GM18519 (cell line): ENCODE data around the gene ANXA3.
"Not testable (repeated sequence)": the region's sequence is repeated elsewhere in the genome, so short reads cannot be mapped to it uniquely, and the experiment has no call there.

Experiments
- ATAC-seq: cut with Tn5 transposase; IDR thresholded peaks from one replicate; pipeline ENCODE4 v1.9.1; 2021; ENCODE audit warnings: mild to moderate bottlenecking, moderate library complexity; ENCODE audit not compliant: unreplicated experiment, low FRiP score

Gene ANXA3

DNA sequence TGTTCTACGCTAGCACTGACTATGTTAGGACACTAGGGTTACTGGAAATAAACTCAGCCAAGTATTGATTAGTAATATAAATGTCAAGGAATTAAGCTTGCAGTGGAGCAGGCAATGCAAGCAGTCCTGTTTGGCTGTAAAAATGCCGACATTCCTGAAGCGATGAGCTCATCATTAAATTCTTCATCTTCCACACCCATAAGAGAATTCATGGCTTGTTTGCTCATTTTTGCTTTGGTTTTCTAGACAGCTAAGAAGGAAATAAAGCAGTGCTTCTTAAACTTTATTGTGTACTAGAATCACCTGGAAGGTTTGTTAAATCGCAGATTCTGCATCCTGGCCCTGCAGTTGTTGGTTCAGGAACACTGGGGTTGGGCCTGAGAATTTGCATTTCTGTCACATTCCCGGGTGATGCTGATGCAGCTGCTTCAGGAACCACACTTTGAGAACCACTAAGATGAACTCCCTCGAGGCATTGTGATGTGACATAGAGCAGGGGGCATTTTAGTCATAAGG lies 17.8 kb downstream of the ANXA3 start:
- ATAC-seq: no peak

DNA sequence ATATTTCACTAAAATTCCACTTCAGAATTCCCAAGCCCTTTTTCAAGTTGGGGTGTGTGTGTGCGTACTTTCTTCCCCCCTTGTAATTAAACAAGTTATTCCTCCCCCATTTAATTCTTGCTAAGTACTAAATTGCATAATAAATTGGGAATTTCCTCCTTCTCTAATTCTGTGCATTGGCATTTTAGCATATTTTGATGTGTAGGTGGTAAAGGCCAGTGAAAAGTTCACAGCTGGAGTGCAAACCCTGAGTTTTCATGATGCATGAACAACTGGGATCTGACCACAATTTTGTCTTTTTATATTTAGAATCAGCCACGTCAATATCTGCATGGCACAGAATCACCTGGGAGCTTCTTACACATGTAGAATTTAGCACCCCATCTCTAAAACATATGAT lies 18.5 kb downstream of the ANXA3 start:
- no peak for ATAC-seq

DNA sequence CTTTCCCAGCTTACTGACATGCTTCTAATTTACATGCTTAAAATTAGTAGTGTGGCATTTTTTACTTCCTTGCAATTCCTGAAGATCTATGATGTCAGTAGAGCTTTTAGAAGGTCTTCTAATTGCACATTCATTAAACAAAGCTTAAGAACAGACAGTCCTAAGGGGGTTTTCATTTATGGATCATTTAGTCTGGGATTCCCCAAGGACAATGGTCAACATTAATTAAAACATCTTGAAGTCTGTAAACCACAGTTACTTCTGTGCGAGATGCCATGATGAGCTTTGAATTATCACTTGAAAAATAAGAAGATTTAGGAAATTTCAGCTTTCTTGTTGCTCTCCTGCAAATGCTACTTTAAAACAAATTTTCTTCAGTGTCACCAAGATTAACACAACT lies 20.2 kb downstream of the ANXA3 start:
- no peak for ATAC-seq

DNA sequence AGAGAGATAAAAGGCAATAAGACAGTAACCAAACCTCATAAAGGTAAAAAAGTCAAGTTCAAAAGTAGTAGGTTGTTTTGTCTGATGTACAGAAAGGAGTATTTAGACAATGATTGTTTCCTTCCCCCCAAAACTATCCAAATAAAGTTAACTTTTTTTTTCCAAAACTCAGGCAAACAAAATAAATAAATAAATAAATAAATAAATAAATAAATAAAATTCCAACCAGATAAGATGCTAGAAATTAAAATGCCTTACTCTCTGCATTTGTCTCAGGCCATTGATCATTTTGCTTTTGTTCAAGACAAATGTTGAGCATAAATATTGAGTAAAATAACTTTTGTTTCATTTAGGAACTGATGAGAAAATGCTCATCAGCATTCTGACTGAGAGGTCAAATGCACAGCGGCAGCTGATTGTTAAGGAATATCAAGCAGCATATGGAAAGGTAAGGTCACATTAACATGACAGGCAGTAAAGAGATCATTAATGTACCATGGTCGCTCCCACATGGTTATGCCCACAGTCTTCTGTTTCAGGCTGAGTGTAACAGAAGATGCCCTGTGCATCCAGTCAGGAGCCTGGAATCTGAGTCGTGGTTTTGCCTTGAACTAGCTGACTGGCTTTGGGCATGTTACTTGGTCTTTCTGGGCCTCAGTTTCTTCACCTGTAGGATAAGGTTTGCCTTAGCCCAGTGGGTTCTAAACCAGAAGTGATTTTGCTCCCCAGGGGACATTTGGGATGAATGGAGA lies 27.3 kb downstream of the ANXA3 start:
- no peak for ATAC-seq

DNA sequence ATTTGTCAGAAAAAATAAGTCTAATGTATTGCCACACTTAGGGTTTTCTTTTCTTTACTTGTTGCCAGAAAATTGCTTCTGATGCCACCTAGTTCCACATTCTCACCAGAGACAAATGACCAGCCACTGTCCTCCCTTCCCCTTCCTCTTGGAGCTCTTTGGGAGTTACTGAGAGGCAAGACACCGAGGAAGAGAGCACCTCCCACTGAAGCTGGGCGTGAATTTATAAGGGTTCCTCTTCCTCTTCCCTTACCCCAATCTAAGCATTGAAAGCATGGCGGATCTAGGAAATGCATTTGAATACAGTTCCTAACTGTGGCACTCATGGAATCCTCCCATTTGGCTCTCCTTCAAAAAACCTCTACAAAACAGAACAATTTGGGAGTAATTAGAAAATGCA lies 30.0 kb downstream of the ANXA3 start:
- ATAC-seq: no peak

DNA sequence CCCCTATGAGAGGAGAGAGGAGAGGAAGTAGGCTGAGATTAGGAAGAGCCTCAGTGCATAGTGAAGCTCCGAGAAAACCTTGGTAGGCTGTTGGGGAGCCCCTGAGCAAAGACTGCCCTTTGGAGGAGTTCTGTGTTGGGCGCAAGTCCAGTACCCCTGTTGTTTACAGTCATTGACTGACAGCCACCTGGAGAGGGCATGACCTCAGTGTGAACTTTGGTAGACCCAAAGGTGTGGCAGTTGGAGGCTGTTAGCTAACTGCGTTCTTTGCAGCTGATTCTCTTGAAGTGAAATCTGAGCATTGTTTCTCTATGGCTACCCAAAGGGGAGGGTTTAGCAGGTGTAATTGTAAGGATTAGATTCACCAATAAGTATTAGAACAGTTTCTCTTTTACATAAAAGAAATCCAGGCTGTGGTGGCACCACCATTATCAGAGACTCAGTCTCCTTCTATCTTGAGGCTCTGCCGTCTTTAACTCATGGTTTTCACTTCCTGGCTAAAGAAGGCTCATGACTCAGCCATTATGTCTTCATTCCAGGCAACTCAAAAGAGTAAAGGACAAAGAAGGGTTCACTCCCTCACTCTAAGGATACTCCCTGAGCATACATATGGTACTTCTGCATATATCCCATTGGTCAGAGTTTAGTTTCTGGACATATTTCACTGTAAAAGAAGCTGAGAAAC lies 33.4 kb downstream of the ANXA3 start:
- no peak for ATAC-seq

DNA sequence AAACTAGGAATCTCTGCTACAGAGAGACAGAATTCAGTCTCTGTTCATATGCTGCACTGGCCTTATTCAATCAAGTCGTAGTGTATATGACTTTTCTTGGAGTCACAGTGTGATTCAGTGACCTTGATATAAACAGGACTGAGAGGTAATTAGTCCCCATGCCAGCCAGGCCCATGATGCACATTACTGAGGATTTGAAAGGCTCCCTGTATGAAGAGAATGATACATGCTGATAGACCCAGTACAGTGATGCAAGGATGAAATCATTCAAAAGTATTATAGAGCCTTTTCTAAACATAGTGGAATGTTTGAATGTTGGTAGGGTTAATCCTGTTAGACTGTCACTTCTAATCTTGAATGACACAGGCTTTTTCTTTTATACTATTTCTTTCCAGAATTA lies 34.1 kb downstream of the ANXA3 start:
- no peak for ATAC-seq

DNA sequence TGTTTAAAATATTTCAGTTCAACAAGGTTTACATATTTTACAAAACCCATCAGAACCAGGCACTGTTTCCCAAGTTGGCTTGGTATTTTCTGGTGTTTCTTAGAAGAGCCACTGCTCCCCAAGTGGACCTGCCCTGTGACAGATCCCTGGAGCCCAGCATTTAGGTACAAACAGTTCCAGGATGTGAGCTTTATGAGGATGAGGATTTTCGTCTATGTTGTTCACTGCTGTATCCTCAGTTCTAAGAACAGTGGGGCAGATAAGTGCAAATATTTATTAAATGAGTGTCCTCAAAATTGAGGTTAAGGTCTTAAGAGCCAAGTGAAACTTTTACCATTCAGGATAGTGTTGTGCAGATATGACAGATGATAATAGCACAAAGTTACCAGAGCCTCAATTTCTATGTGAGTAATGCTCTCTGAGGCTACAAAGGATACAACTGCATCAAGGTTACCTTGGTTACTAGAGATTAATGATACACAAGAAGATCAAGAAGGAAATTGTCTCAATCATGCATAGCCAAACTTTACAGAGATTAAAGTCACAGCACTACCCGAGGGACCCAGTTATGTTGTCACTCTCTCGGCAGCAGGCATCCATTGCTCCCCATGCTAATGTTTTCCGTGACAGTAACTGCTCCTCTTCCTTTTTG lies 37.5 kb downstream of the ANXA3 start:
- ATAC-seq: no peak

DNA sequence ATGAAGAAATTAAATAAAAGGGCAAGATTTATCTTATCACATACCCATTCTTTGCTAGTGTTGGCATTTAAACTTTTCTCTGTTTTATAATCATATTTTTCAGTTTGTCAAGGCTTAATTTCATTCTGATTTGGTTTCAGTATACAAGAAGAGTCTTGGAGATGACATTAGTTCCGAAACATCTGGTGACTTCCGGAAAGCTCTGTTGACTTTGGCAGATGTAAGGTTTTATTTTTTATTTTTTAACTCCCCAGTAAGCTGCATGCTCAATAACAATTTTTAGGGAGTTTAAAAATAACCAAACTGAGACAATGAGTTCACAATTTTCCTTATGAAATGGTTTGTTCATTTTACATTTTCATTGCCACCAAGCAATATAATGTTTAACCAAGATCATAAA lies 39.8 kb downstream of the ANXA3 start:
- ATAC-seq: no peak

DNA sequence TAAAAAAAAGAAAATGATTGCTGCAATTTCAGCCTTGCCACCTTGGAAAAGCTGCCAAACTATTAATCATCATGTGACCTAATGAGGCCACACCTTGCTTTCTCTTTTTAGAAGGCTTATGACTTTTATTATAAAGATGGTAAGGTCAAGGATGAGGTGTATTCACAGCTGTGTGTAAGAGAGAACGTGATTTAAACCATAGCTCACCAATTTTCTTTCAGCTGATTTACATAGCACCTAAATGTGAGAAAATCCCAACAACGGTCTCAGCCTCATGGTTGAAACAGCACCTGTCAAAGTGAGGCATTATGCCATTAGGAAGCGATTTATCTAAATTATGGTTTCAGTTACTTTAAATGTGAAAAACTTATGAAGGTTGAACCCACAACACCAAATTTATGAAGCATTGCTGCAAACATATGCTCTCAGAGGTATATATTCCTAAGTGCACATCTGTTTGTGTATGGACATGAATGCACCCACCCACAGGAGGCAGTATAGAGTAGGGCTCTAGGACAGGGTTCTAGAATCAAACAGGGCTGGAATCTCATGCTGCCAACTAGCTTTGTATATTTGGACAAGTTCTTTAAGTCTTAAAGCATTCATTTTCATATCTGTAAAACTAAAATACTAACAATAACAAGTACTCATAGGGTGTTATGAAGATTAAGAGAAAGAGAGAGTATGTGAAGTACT lies 40.7 kb downstream of the ANXA3 start:
- peak; percentile 53 for ATAC-seq

DNA sequence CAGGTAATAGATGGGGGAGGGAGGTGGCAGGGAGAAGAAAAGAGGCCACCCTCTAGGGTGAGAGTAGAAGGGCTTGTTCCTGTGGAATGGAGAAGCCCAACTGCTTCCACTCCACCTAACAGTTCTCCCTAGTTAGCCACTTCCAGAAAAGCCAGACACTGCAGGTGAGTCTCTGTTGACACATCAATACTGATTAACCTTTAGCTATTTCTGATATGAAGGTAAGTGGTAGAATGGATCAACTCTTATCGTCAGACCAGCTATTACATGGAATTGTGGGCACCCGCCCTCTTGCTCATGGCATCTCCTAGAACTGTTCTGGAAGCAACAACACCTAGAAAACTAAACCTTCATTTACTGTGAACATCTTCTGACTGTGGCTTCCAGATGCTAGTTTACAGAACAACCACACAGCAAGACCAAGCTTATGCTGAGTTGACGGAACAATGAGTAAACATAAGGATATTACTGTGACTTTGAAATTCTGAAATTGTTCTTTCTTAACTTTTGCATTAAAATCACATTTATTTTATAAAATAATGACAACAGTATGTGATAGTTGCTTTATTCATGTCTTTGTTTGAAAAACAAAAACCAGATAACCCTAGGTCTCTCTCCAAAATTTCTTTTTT lies 44.7 kb downstream of the ANXA3 start:
- no peak for ATAC-seq

DNA sequence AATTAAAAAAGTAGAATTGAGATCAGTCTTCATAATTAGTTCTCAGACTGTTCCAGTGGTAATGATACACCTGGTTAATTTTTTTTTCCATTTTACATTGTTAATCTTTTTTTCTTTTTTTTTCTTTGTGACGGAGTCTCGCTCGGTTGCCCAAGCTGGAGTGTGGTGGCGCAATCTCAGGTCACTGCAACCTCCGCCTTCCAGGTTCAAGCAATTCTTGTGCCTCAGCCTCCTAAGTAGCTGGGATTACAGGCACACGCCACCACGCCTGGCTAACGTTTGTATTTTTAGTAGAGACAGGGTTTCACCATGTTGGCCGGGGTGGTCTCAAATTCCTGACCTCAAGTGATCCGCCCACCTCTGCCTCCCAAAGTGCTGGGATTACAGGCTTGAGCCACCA lies 46.9 kb downstream of the ANXA3 start:
- ATAC-seq: not testable (repeated sequence)

DNA sequence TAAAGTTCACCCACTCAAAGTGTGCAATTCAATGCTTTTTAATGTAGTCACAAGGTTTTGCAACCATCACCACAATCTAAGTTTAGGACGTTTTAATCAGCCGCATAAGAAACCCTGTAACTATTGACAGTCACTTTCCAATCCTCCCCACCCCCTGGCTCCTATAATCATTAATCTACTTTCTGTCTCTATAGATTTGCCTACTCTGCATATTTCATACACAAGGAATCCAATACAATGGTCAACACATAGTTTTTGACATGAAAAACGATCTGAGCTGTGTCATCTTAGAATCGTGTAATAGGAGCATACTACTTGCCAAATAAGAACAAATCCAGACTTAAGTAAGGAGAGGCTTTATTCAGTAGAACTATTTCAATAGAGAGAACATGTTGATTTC lies 47.6 kb downstream of the ANXA3 start:
- ATAC-seq: no peak

DNA sequence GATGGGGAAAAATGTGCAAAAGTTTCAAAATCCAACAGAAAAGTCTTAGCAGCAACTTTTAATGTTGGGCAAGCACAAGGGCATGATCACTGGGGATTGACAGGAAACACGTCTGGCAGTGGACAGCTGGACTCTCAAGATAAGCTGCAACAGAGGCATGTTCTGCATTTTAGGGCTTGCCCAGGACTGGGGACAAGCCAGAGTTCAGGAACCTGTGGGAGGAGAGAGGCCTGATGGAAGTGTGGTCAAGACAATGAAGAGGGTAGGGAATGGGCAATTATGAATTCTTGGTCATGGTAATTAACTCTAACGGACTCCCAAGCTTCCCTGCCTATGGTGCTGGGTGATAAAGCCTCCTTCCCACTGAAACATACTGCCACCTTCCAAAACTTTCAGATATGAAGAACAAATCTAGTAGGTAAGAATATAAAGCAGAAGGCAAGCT lies 48.4 kb downstream of the ANXA3 start:
- no peak for ATAC-seq

DNA sequence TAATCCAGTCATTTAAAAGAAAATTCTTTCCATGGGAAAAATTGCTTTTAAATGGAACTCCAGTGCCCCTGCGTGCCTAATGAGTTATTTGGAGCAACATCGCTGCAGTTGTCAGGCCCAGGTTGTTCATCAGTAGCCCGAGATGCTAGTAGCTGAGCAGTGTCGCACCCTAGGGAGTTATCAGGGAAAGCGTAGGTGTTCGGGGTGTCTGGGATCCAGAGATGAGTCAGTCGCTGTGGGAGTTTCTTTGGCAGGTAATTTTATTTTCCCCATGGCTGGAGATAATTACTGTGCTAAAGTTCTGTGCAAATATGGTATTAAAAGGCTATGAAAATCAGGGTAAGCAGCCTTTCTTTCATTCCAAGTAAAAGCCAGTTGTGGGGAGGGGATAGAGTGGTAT lies 49.4 kb downstream of the ANXA3 start:
- ATAC-seq: peak; percentile 93

DNA sequence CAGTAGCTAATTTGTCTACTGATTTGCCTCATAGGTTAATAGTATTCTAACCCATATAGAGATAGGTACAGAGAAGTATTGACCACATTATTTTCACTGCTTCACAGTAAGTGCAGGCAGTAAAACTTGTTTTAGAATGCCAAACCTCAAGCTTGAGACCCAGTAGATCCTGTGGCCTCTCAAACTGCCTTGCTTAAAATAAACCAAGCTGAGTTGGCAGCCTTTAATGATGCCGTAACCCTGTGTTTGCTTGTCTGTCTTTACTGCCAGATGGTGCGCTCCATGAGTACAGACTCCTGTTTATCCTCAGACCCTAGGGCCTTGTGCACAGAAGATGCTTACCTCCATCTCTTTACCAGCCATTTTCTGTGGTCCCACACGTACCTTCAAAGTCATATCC lies 50.8 kb downstream of the ANXA3 start:
- ATAC-seq: no peak

DNA sequence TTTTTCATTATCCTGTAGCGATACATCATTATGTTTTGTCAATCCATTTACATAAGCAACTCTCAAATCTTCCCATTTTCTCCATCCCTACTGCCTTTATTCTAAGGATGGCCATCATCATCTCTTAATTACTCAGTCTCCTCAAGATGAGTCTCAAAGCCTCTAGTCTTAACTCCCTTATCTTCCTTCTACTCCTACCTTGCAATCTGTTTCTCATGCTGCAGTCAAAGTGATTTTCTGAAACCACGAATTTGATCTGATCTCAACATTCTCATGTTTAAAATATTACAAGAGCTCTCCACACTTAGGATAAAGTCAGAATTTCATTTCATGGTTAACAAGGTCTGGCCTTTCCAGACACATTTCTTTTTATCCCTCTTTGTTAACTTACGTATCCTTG lies 51.8 kb downstream of the ANXA3 start:
- no peak for ATAC-seq

DNA sequence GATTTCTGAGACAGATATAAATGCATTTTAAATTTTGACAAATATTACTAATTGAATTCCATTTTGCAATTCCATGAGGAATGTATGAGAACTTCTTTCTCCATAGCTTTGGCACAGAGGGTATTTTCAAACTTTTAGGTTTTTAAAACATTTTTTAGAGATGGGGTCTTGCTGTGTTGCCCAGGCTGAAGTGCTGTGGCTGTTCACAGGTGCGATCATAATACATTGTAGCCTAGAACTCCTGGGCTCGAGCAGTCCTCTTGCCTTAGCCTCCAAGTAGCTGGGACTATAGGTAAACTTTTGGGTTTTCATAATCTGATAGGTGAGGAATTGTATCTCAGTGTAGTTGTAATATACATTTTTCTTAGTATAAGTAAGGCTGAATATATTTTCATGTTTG lies 53.4 kb downstream of the ANXA3 start:
- ATAC-seq: no peak

DNA sequence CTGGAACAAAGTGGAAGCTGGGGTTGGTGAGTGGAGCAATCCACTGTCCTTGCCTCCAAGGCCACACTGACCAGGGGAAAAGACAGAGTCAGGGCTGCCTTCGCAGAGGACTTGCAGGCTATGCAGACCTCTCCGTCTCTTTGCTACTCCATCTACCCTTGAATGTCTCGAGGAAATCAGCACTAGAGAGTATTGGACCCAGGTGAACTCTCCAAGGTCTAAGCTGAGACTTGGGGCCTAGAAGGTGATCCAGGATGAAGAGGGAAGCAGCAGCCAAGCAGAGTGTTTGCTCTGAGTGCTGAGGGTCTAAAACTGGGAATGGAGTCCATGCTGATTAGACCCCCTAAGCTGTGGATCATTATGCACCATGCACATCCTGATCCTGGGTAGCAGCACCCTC lies 54.5 kb downstream of the ANXA3 start:
- ATAC-seq: no peak

DNA sequence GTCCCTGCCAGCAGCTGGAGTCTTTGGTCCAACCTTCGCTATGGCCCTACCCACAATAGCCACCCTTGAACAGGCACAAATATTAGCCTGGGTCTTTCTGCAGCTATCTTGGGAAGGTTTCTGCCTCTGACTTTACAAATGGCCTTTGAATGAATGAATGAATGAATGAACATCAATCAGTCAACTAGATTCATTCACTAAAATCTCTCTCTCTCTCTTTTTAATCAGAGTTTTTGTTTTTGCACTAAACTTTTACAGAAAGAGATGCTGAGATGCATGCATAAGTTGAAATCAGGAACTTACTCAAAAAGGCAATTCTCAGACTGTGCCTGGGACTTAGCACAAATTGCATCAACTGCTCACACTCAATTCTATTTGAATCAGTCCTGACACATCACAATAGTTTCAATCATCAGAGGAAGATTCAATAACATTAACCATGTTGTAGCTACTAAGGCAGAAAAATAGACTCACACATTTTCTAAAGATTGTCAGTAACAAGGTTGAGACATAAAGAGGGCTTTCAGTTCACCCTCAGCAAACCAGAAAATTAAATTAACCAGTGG lies 55.0 kb downstream of the ANXA3 start:
- ATAC-seq: no peak
